WI38 (cell line): Measurements from ENCODE around the gene MPI.

Experiments
- H3K4me3 ChIP-seq: 2 replicates; pipeline ENCODE4 v1.5.1; 2011; ENCODE audit warnings: low read depth, mild to moderate bottlenecking, control low read depth, low read length
- CTCF ChIP-seq: IDR thresholded peaks from 2 replicates; pipeline ENCODE4 v1.5.1; 2012; ENCODE audit warnings: low read depth, mild to moderate bottlenecking, control low read depth, low read length

MPI gene

GRCh38 chr15:74937590-74938371 lies 47.9 kb downstream of the MPI start, which contains the start of gene COX5A:
Gene COX5A (minus strand): TSS chr15:74938073. CDS start chr15:74938014, 59 bp downstream.
- H3K4me3 ChIP-seq: peak within 1 kb of the TSS; percentile 91
- no peak for TF ChIP-seq CTCF

GRCh38 chr15:74950078-74950908 lies 60.5 kb downstream of the MPI start:
- peak; percentile 100 for TF ChIP-seq CTCF
- no peak overlapping the region for H3K4me3 ChIP-seq

- no peak overlapping the region for H3K4me3 ChIP-seq
- TF ChIP-seq CTCF: no peak
Observed at GRCh38 chr15:74951006-74951405, 61.2 kb downstream of the MPI start.
